ENCODE data around the gene TFDP1. TPM values are rescaled to one million over a fixed set of nuclear protein-coding genes. Genes with fewer than 3 reads are reported as not detected.
"Not testable (repeated sequence)": the region's sequence is repeated elsewhere in the genome, so short reads cannot be mapped to it uniquely, and the experiment has no call there.

TFDP1 gene
- total RNA-seq, 2 experiments from 2014 or later: 17.6 to 20.0 TPM

GRCh38 chr13:113622791-113623490 lies 38.4 kb downstream of the TFDP1 start:
- peaks cover 6% of the 10 kb centered on the region for H3K4me1 Mint-ChIP-seq (ENCODE audit: low read depth)
- Histone ChIP-seq H3K27me3 (ENCODE audit: control insufficient read depth in 1 of 2, insufficient read depth in 2 of 2, low read length in 2 of 2) (no peaks in the 10 kb centered on the region), H3K9me3 (ENCODE audit: control insufficient read depth in 1 of 2, insufficient read depth in 1 of 2, low read length in 2 of 2) (peaks cover 0 to 5% of the 10 kb centered on the region in 2 experiments), H3K4me3 (ENCODE audit: low read length) (no peak overlapping the region), H3K36me3 (ENCODE audit: insufficient read depth, low read length) (peaks cover 12% of the 10 kb centered on the region), H3K4me1 (ENCODE audit: insufficient read depth, low read length) (no peaks in the 10 kb centered on the region), H3K27ac (ENCODE audit: low read depth in 1 of 2, low read length in 2 of 2) (no peak overlapping the region)
- no peak for TF ChIP-seq CTCF (IDR thresholded peaks at IDR 0.05)
- POLR2A ChIA-PET: no interaction called here
- no peaks in the 10 kb centered on the region for H3K9me3 Mint-ChIP-seq
- no peak overlapping the region for H3K27ac Mint-ChIP-seq
- no peaks in the 10 kb centered on the region for H3K27me3 Mint-ChIP-seq
- DNase-seq (peak in 1 of 14 experiments; percentile 29), ATAC-seq (ENCODE audit: poor library complexity) (no peak)
- CTCF ChIA-PET: no interaction called here
- H3K4me3 Mint-ChIP-seq: no peak overlapping the region
- H3K36me3 Mint-ChIP-seq (ENCODE audit: low read depth): peaks cover 14% of the 10 kb centered on the region
- intact Hi-C loops (cut with DNase I, micrococcal nuclease): no loop called here

- Mint-ChIP-seq H3K4me3 (no peak overlapping the region), H3K27ac (no peak overlapping the region)
- no peak for TF ChIP-seq CTCF (IDR thresholded peaks at IDR 0.05)
Observed at GRCh38 chr13:113623491-113624234, 39.1 kb downstream of the TFDP1 start.

GRCh38 chr13:113624235-113624587 lies 39.7 kb downstream of the TFDP1 start:
- Histone ChIP-seq H3K27me3 (ENCODE audit: control insufficient read depth in 1 of 2, insufficient read depth in 2 of 2, low read length in 2 of 2) (no peaks in the 10 kb centered on the region), H3K27ac (ENCODE audit: low read depth in 1 of 2, low read length in 2 of 2) (no peak overlapping the region), H3K36me3 (ENCODE audit: insufficient read depth, low read length) (peaks cover 17% of the 10 kb centered on the region), H3K4me1 (ENCODE audit: insufficient read depth, low read length) (peaks cover 5% of the 10 kb centered on the region), H3K9me3 (ENCODE audit: control insufficient read depth in 1 of 2, insufficient read depth in 1 of 2, low read length in 2 of 2) (peaks cover 0 to 5% of the 10 kb centered on the region in 2 experiments), H3K4me3 (ENCODE audit: low read length) (no peak overlapping the region)
- intact Hi-C loops (cut with DNase I, micrococcal nuclease): no loop called here
- TF ChIP-seq CTCF (IDR thresholded peaks at IDR 0.05): no peak
- no peaks in the 10 kb centered on the region for H3K27me3 Mint-ChIP-seq
- CTCF ChIA-PET: no interaction called here
- DNase-seq: peak in 1 of 14 experiments; percentile 29
- H3K36me3 Mint-ChIP-seq (ENCODE audit: low read depth): peaks cover 14% of the 10 kb centered on the region
- no peak overlapping the region for H3K4me3 Mint-ChIP-seq
- peaks cover 6% of the 10 kb centered on the region for H3K4me1 Mint-ChIP-seq (ENCODE audit: low read depth)
- no peaks in the 10 kb centered on the region for H3K9me3 Mint-ChIP-seq
- ATAC-seq (ENCODE audit: poor library complexity): no peak
- POLR2A ChIA-PET: no interaction called here
- no peak overlapping the region for H3K27ac Mint-ChIP-seq

More at GRCh38 chr13:113623491-113624234, 39.1 kb downstream of the TFDP1 start:
- Mint-ChIP-seq H3K27me3 (no peaks in the 10 kb centered on the region), H3K36me3 (ENCODE audit: low read depth) (peaks cover 14% of the 10 kb centered on the region), H3K4me1 (ENCODE audit: low read depth) (peaks cover 6% of the 10 kb centered on the region), H3K9me3 (no peaks in the 10 kb centered on the region)
- Histone ChIP-seq H3K27ac (ENCODE audit: low read depth in 1 of 2, low read length in 2 of 2) (no peak overlapping the region), H3K4me3 (ENCODE audit: low read length) (no peak overlapping the region), H3K9me3 (ENCODE audit: control insufficient read depth in 1 of 2, insufficient read depth in 1 of 2, low read length in 2 of 2) (peaks cover 0 to 5% of the 10 kb centered on the region in 2 experiments), H3K36me3 (ENCODE audit: insufficient read depth, low read length) (peaks cover 14% of the 10 kb centered on the region), H3K4me1 (ENCODE audit: insufficient read depth, low read length) (peaks cover 2% of the 10 kb centered on the region), H3K27me3 (ENCODE audit: control insufficient read depth in 1 of 2, insufficient read depth in 2 of 2, low read length in 2 of 2) (no peaks in the 10 kb centered on the region)
- ATAC-seq (ENCODE audit: poor library complexity): no peak
- intact Hi-C loops (cut with DNase I, micrococcal nuclease): no loop called here
- CTCF ChIA-PET: no interaction called here
- peak in 1 of 14 experiments; percentile 25 for DNase-seq
- POLR2A ChIA-PET: no interaction called here

GRCh38 chr13:113624640-113625304 lies 40.2 kb downstream of the TFDP1 start:
- POLR2A ChIA-PET, CTCF ChIA-PET, DNase-seq: not testable (repeated sequence)

More at GRCh38 chr13:113624640-113625304, 40.2 kb downstream of the TFDP1 start:
- intact Hi-C loops (cut with DNase I, micrococcal nuclease); H3K4me1 ChIP-seq (ENCODE audit: insufficient read depth, low read length); H3K27me3 Mint-ChIP-seq; H3K4me3 ChIP-seq (ENCODE audit: low read length); H3K27me3 ChIP-seq (ENCODE audit: control insufficient read depth in 1 of 2, insufficient read depth in 2 of 2, low read length in 2 of 2); ATAC-seq (ENCODE audit: poor library complexity); H3K9me3 Mint-ChIP-seq; H3K4me3 Mint-ChIP-seq; H3K27ac ChIP-seq (ENCODE audit: low read depth in 1 of 2, low read length in 2 of 2); H3K27ac Mint-ChIP-seq; H3K9me3 ChIP-seq (ENCODE audit: control insufficient read depth in 1 of 2, insufficient read depth in 1 of 2, low read length in 2 of 2); H3K4me1 Mint-ChIP-seq (ENCODE audit: low read depth): not testable (repeated sequence)
- H3K36me3 Mint-ChIP-seq (ENCODE audit: low read depth): peaks cover 19% of the 10 kb centered on the region
- peaks cover 22% of the 10 kb centered on the region for H3K36me3 ChIP-seq (ENCODE audit: insufficient read depth, low read length)

Measured in CD4-positive, alpha-beta T cell (primary cell).